Upper lobe of right lung (tissue), 1 donor: ENCODE data around the gene TUBA1C. TPM values are rescaled to one million over a fixed set of nuclear protein-coding genes. Genes with fewer than 3 reads are reported as not detected.
A peak's percentile ranks its signal among the peaks of the same experiment; 100 is the strongest.

Experiments used
- ATAC-seq: fragments of 200-7000 bp; cut with Tn5 transposase; one replicate; pipeline ENCODE4 v1.9.1; 2020; ENCODE audit warnings: mild to moderate bottlenecking, moderate library complexity
- DNase-seq: peaks from one replicate; pipeline ENCODE4 v3.0.0-alpha.2; 2020
- H3K27ac ChIP-seq: fragments of 200-600 bp; one replicate; pipeline ENCODE4 v1.8.0; 2022
- H3K27me3 ChIP-seq: fragments of 200-600 bp; one replicate; pipeline ENCODE4 v1.8.0; 2022; ENCODE audit warnings: mild to moderate bottlenecking
- H3K36me3 ChIP-seq: fragments of 200-600 bp; one replicate; pipeline ENCODE4 v1.8.0; 2022
- H3K4me1 ChIP-seq: fragments of 200-600 bp; one replicate; pipeline ENCODE4 v1.8.0; 2022
- H3K4me3 ChIP-seq: fragments of 200-600 bp; one replicate; pipeline ENCODE4 v1.8.0; 2022; ENCODE audit warnings: mild to moderate bottlenecking
- H3K9me3 ChIP-seq: fragments of 200-600 bp; one replicate; pipeline ENCODE4 v1.8.0; 2022
- intact Hi-C: fragments of 100-400 bp; cut with DNase I; formaldehyde crosslinking; loops from one replicate; pipeline ENCODE4 v1.11.0; 2022
- total RNA-seq: library from RNA; stranded (reverse); fragmentation: NEBNext Ultra II Directional; extraction: Animal tissue kit (Norgen Biotek cat#: 25700); gene quantifications from one replicate; pipeline ENCODE4 v1.2.1, GENCODE V29; 2021
- TF ChIP-seq, protein P1 (sequence below): fragments of 200-600 bp; IDR thresholded peaks from one replicate; pipeline ENCODE4 v1.8.0; 2022; ENCODE audit warnings: antibody characterized with exemption
- donor health status: DM: no; HTN: yes; CAD: no; lungs with severe emphysema.

Gene TUBA1C
- total RNA-seq, 1 donor from 2014 or later: 113 TPM

- no peaks in the 10 kb centered on the region for H3K27me3 ChIP-seq
- peak overlapping the region; percentile 77 for H3K4me3 ChIP-seq
- no peaks in the 10 kb centered on the region for H3K36me3 ChIP-seq
- peak overlapping the region; percentile 59 for H3K27ac ChIP-seq
- DNase-seq: no peak
- TF ChIP-seq, protein P1, sequence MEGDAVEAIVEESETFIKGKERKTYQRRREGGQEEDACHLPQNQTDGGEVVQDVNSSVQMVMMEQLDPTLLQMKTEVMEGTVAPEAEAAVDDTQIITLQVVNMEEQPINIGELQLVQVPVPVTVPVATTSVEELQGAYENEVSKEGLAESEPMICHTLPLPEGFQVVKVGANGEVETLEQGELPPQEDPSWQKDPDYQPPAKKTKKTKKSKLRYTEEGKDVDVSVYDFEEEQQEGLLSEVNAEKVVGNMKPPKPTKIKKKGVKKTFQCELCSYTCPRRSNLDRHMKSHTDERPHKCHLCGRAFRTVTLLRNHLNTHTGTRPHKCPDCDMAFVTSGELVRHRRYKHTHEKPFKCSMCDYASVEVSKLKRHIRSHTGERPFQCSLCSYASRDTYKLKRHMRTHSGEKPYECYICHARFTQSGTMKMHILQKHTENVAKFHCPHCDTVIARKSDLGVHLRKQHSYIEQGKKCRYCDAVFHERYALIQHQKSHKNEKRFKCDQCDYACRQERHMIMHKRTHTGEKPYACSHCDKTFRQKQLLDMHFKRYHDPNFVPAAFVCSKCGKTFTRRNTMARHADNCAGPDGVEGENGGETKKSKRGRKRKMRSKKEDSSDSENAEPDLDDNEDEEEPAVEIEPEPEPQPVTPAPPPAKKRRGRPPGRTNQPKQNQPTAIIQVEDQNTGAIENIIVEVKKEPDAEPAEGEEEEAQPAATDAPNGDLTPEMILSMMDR: no peak
- H3K9me3 ChIP-seq: no peaks in the 10 kb centered on the region
- no peak for ATAC-seq
- H3K4me1 ChIP-seq: peaks cover 11% of the 10 kb centered on the region
- intact Hi-C loops: no loop called here
These were observed 57.5 kb downstream of the TUBA1C start for GRCh38 chr12:49322367-49322707.

GRCh38 chr12:49322708-49323523 is 58.0 kb downstream of the TUBA1C start, which contains the start of gene TROAP:
Gene TROAP, plus strand, starts transcription at chr12:49323255. Its CDS starts 354 bp downstream, at chr12:49323609.
- DNase-seq (peak; percentile 99), ATAC-seq (peak; percentile 100)
- H3K27ac ChIP-seq: peak within 1 kb of the TSS; percentile 59
- TF ChIP-seq, protein P1: no peak
- peak within 1 kb of the TSS; percentile 77 for H3K4me3 ChIP-seq
- no peaks in the 10 kb centered on the region for H3K9me3 ChIP-seq
- intact Hi-C loops: no loop called here
- H3K4me1 ChIP-seq: peaks cover 11% of the 10 kb centered on the region
- H3K27me3 ChIP-seq: no peaks in the 10 kb centered on the region
- no peaks in the 10 kb centered on the region for H3K36me3 ChIP-seq

DNA sequence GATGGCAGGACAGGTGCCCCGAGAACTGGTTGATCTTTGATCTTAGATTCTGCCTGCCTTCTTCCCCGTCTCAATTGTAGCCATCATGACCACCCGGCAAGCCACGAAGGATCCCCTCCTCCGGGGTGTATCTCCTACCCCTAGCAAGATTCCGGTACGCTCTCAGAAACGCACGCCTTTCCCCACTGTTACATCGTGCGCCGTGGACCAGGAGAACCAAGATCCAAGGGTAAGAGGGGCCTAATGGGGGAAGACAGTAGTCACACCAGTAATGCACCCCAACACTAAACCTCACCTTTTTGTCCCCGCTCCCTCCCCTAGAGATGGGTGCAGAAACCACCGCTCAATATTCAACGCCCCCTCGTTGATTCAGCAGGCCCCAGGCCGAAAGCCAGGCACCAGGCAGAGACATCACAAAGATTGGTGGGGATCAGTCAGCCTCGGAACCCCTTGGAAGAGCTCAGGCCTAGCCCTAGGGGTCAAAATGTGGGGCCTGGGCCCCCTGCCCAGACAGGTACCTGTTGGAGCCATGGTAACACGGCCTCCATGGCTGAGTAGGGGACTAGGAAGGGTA is 58.7 kb downstream of the TUBA1C start:
- TF ChIP-seq, protein P1: no peak
- peak overlapping the region; percentile 77 for H3K4me3 ChIP-seq
- intact Hi-C loops: no loop called here

More for the DNA sequence above, 58.7 kb downstream of the TUBA1C start:
- H3K4me1 ChIP-seq: peaks cover 11% of the 10 kb centered on the region
- H3K27ac ChIP-seq: no peak overlapping the region
- no peaks in the 10 kb centered on the region for H3K9me3 ChIP-seq
- ATAC-seq (no peak), DNase-seq (no peak)
- no peaks in the 10 kb centered on the region for H3K36me3 ChIP-seq
- H3K27me3 ChIP-seq: no peaks in the 10 kb centered on the region

Other genes with a start within 250 kb of the TUBA1C start
- 46.5 TPM for gene PRKAG1, start 246.3 kb upstream of the TUBA1C start, total RNA-seq
- 102 TPM for gene KMT2D, start 204.3 kb upstream of the TUBA1C start, total RNA-seq
- gene RHEBL1, start 195.1 kb upstream of the TUBA1C start, total RNA-seq: 1.1 TPM
- 2.1 TPM for gene DHH, start 170.3 kb upstream of the TUBA1C start, total RNA-seq
- gene LMBR1L, start 154.2 kb upstream of the TUBA1C start, total RNA-seq: 54.3 TPM
- 440 TPM for gene TUBA1B, start 133.7 kb upstream of the TUBA1C start, total RNA-seq
- gene TUBA1A, start 76.0 kb upstream of the TUBA1C start, total RNA-seq: 90.8 TPM
- not detected for gene PRPH, start 30.1 kb downstream of the TUBA1C start, total RNA-seq
- 0.96 TPM for gene TROAP, start 58.2 kb downstream of the TUBA1C start, total RNA-seq
- not detected for gene C1QL4, start 72.1 kb downstream of the TUBA1C start, total RNA-seq
- 0.67 TPM for gene DNAJC22, start 81.8 kb downstream of the TUBA1C start, total RNA-seq
- gene SPATS2, start 102.4 kb downstream of the TUBA1C start, total RNA-seq: 12.6 TPM